K562 (cell line): Measurements from ENCODE around the gene BEST1. TPM values are rescaled to one million over a fixed set of nuclear protein-coding genes. Genes with fewer than 3 reads are reported as not detected.

Experiments
- CEBPB ChIP-seq: fragments of 450-650 bp; IDR thresholded peaks from 2 replicates; pipeline ENCODE4 v1.6.1; 2016; ENCODE audit warnings: missing genetic modification characterization, missing compliant biosample characterization
- FOXP4 ChIP-seq: sonication (generic); formaldehyde crosslinking; IDR thresholded peaks from 2 replicates; pipeline ENCODE4 v1.8.0; 2022; ENCODE audit warnings: mild to moderate bottlenecking, missing genetic modification reagents, borderline replicate concordance
- MEIS2 ChIP-seq: fragments of 450-650 bp; IDR thresholded peaks from 2 replicates; pipeline ENCODE4 v1.6.1; 2014; ENCODE audit warnings: mild to moderate bottlenecking; ENCODE audit not compliant: partially characterized antibody
- SMAD3 ChIP-seq: fragments of 450-650 bp; formaldehyde crosslinking; conservative IDR thresholded peaks from 2 replicates; pipeline ENCODE4 v1.4.0; 2020; ENCODE audit warnings: mild to moderate bottlenecking
- THRAP3 ChIP-seq: fragments of 450-650 bp; IDR thresholded peaks from 2 replicates; pipeline ENCODE4 v1.6.1; 2016; ENCODE audit warnings: mild to moderate bottlenecking, inconsistent platforms, borderline replicate concordance
- XRCC3 ChIP-seq: fragments of 450-650 bp; IDR thresholded peaks from 2 replicates; pipeline ENCODE4 v1.6.1; 2017; ENCODE audit warnings: mild to moderate bottlenecking, moderate library complexity
- XRCC5 ChIP-seq: fragments of 200-400 bp; formaldehyde crosslinking; IDR thresholded peaks from 2 replicates; pipeline ENCODE4 v1.6.1; 2017; ENCODE audit warnings: low read depth, mild to moderate bottlenecking, low read length
- ZNF639 ChIP-seq, 2 experiments: fragments of 200-800 bp in 1 of 2; sonication (Bioruptor generic) in 1 of 2; sonication (generic) in 1 of 2; formaldehyde crosslinking in 1 of 2; IDR thresholded peaks in 1 of 2; conservative IDR thresholded peaks in 1 of 2; 2 replicates each; pipeline versions ENCODE4 v1.5.0 to v1.6.1; 2016 to 2020; ENCODE audit warnings: missing compliant biosample characterization in 1 of 2, missing genetic modification characterization in 1 of 2, missing genetic modification reagents in 1 of 2
- polyA plus RNA-seq, 8 experiments: library from polyadenylated mRNA; depleted of rRNA in 4 of 8; stranded (reverse) in 5 of 8; unstranded in 3 of 8; fragments of >200 nt; fragmentation: Nextera tagmentation in 2 of 8; fragmentation: Illumina TruSeq in 1 of 8; extraction: Ambion mirVana in 2 of 8; extraction: Trizol in 1 of 8; gene quantifications; 2 replicates each; pipeline versions ENCODE4 v1.2.1 to v1.2.3, GENCODE V29; 2011 to 2014; ENCODE audit warnings: inconsistent platforms in 1 of 8, missing spikeins in 1 of 8
- total RNA-seq, 7 experiments: library from RNA; depleted of rRNA in 6 of 7; stranded (reverse); fragments of >200 nt in 6 of 7; fragmentation: Illumina TruSeq in 2 of 7; extraction: Trizol in 2 of 7; gene quantifications; 2 replicates each; pipeline versions ENCODE4 v1.2.1 to v1.2.3, GENCODE V29; 2011 to 2021; ENCODE audit warnings: low replicate concordance in 1 of 7
- TF ChIP-seq, protein P1 (sequence below): fragments of 450-650 bp; IDR thresholded peaks from 2 replicates; pipeline ENCODE4 v1.6.1; 2017; ENCODE audit warnings: antibody characterized with exemption
- TF ChIP-seq, protein P2 (sequence below): sonication (generic); formaldehyde crosslinking; IDR thresholded peaks from 2 replicates; pipeline ENCODE4 v1.8.1; 2023; ENCODE audit warnings: mild to moderate bottlenecking, missing genetic modification reagents, moderate library complexity

BEST1 gene
- total and polyA plus RNA-seq, 9 of the 15 experiments (the other 6 are each of a cell fraction or from before 2014, with no cell fraction given), result 0.07 to 1.3 (median 0.40) TPM

GRCh38 chr11:61971248-61972111 is 21.3 kb downstream of the BEST1 start (continued):
- TF ChIP-seq ZNF639 (CRISPR knock-in tag; conservative IDR thresholded peaks at IDR 0.05 in 1 of 2, IDR thresholded peaks at IDR 0.05 in 1 of 2) (no peak), THRAP3 (0 out of 2 replicates have a peak, but pooled peaks have one; percentile 65), SMAD3 (CRISPR knock-in tag) (peak; percentile 87), XRCC3 (no peak), FOXP4 (CRISPR knock-in tag) (no peak), CEBPB (no peak), MEIS2 (peak; percentile 46), XRCC5 (peak; percentile 95; the same call in 1 of the 2 replicates)
- TF ChIP-seq, protein P1, sequence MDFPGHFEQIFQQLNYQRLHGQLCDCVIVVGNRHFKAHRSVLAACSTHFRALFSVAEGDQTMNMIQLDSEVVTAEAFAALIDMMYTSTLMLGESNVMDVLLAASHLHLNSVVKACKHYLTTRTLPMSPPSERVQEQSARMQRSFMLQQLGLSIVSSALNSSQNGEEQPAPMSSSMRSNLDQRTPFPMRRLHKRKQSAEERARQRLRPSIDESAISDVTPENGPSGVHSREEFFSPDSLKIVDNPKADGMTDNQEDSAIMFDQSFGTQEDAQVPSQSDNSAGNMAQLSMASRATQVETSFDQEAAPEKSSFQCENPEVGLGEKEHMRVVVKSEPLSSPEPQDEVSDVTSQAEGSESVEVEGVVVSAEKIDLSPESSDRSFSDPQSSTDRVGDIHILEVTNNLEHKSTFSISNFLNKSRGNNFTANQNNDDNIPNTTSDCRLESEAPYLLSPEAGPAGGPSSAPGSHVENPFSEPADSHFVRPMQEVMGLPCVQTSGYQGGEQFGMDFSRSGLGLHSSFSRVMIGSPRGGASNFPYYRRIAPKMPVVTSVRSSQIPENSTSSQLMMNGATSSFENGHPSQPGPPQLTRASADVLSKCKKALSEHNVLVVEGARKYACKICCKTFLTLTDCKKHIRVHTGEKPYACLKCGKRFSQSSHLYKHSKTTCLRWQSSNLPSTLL, result no peak; the same call in 1 of the 2 replicates
- TF ChIP-seq, protein P2, sequence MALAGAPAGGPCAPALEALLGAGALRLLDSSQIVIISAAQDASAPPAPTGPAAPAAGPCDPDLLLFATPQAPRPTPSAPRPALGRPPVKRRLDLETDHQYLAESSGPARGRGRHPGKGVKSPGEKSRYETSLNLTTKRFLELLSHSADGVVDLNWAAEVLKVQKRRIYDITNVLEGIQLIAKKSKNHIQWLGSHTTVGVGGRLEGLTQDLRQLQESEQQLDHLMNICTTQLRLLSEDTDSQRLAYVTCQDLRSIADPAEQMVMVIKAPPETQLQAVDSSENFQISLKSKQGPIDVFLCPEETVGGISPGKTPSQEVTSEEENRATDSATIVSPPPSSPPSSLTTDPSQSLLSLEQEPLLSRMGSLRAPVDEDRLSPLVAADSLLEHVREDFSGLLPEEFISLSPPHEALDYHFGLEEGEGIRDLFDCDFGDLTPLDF (CRISPR knock-in tag), result no peak
